PC-3 (cell line): ENCODE data around the gene FAM163A. TPM values are rescaled to one million over a fixed set of nuclear protein-coding genes. Genes with fewer than 3 reads are reported as not detected.

Experiments used
- ATAC-seq: fragments of 200-7000 bp; cut with Tn5 transposase; 2 replicates; pipeline ENCODE4 v1.9.1; 2020; ENCODE audit warnings: mild to moderate bottlenecking, moderate library complexity
- BruUV-seq: library from RNA; stranded (reverse); fragments of 400-500 nt; replicated peaks from 2 replicates; lab custom pipeline; 2021; lab: Mats Ljungman, UMichigan
- CTCF ChIA-PET: fragments of 300-600 bp; sonication (Branson Sonifier 250); formaldehyde crosslinking; loops from one replicate; lab custom pipeline; 2022; ENCODE audit warnings: antibody characterized with exemption; lab: Charles Lee
- POLR2A ChIA-PET: fragments of 300-600 bp; sonication (Branson Sonifier 250); formaldehyde crosslinking; loops from one replicate; lab custom pipeline; 2022; ENCODE audit warnings: antibody characterized with exemption; ENCODE audit not compliant: unreplicated experiment; lab: Charles Lee
- DNase-seq: peaks from one replicate; pipeline ENCODE4 v3.0.0-alpha.2; 2015
- H2AFZ ChIP-seq: fragments of 300-600 bp; sonication (generic); 2 replicates; pipeline ENCODE4 v1.6.0; 2016; ENCODE audit warnings: antibody characterized with exemption, low read length
- H3F3A ChIP-seq: fragments of 300-600 bp; sonication (generic); one replicate; pipeline ENCODE4 v1.6.0; 2017; ENCODE audit warnings: antibody characterized with exemption, low read length, control low read depth, mild to moderate bottlenecking; ENCODE audit not compliant: unreplicated experiment
- H3K27ac ChIP-seq: fragments of 300-600 bp; sonication (generic); 2 replicates; pipeline ENCODE4 v1.5.1; 2016; ENCODE audit warnings: mild to moderate bottlenecking, low read length
- H3K27me3 ChIP-seq: fragments of 300-600 bp; sonication (generic); 2 replicates; pipeline ENCODE4 v1.6.1; 2016; ENCODE audit warnings: low read length, mixed read lengths
- H3K36me3 ChIP-seq: fragments of 300-600 bp; sonication (generic); 2 replicates; pipeline ENCODE4 v1.6.1; 2016; ENCODE audit warnings: low read depth, mixed run types, low read length, mixed read lengths
- H3K4me1 ChIP-seq: fragments of 300-600 bp; sonication (generic); 2 replicates; pipeline ENCODE4 v1.5.1; 2016; ENCODE audit warnings: low read length; ENCODE audit not compliant: insufficient read depth
- H3K4me2 ChIP-seq: fragments of 300-600 bp; sonication (generic); 2 replicates; pipeline ENCODE4 v1.6.0; 2016; ENCODE audit warnings: low read length
- H3K4me3 ChIP-seq: fragments of 300-600 bp; sonication (generic); 2 replicates; pipeline ENCODE4 v1.5.1; 2016; ENCODE audit warnings: mild to moderate bottlenecking, low read length, mixed read lengths
- H3K79me2 ChIP-seq: fragments of 300-600 bp; sonication (generic); 2 replicates; pipeline ENCODE4 v1.6.1; 2017; ENCODE audit warnings: low read length, mixed read lengths
- H3K9ac ChIP-seq: fragments of 300-600 bp; sonication (generic); 2 replicates; pipeline ENCODE4 v1.6.0; 2016; ENCODE audit warnings: mild to moderate bottlenecking, low read length
- H3K9me2 ChIP-seq: fragments of 300-600 bp; sonication (generic); replicated peaks from 2 replicates; pipeline ENCODE4 v1.6.1; 2016; ENCODE audit warnings: mixed run types, low read length, mixed read lengths
- H3K9me3 ChIP-seq: fragments of 300-600 bp; sonication (generic); 2 replicates; pipeline ENCODE4 v1.6.1; 2016; ENCODE audit warnings: low read length, mixed read lengths
- H4K20me1 ChIP-seq: fragments of 300-600 bp; sonication (generic); 2 replicates; pipeline ENCODE4 v1.6.1; 2016; ENCODE audit warnings: low read length, mixed read lengths
- EZH2 ChIP-seq: fragments of 300-600 bp; sonication (generic); IDR thresholded peaks from one replicate; pipeline ENCODE4 v1.6.1; 2017; ENCODE audit warnings: antibody characterized with exemption, mild to moderate bottlenecking, low read length; ENCODE audit not compliant: unreplicated experiment
- EZH2phosphoT487 ChIP-seq: fragments of 300-600 bp; sonication (generic); IDR thresholded peaks from 2 replicates; pipeline ENCODE4 v1.6.1; 2018; ENCODE audit warnings: mild to moderate bottlenecking, antibody characterized with exemption, low read length, borderline replicate concordance
- intact Hi-C: fragments of 100-400 bp; cut with micrococcal nuclease; formaldehyde crosslinking; loops from 2 replicates; pipeline ENCODE4 v1.9.0; 2023
- total RNA-seq: library from RNA; depleted of rRNA; stranded (reverse); fragments of >200 nt; gene quantifications from 2 replicates; pipeline ENCODE4 v1.2.3, GENCODE V29; 2014
- TF ChIP-seq, protein P1 (sequence below): fragments of 300-600 bp; sonication (generic); conservative IDR thresholded peaks from 2 replicates; pipeline ENCODE4 v1.5.1; 2017; ENCODE audit warnings: antibody characterized with exemption, low read depth, mild to moderate bottlenecking, low read length

Gene FAM163A
- total RNA-seq, 1 experiment from 2014 or later: not detected

DNA sequence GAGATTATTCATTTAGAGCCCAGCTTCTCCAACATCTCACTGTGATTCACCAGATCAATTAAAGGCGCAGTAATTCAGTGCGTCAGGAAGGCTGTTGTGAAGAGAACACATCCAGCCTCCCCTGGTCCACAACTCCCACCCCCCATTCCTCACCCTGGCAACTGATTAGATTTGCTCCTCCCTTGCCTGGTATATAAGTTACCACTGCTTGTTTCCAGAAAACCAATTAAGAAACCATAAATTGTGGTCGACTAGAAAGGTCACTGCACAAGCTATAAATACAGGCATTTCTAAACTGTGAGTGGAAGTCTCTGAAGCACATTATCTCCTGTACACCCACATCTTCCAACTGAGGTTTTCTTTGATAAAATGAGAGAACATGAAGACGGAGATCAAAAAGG, 41.9 kb downstream of the FAM163A start:
- H3K27me3 ChIP-seq: no peaks in the 10 kb centered on the region
- ATAC-seq: no peak
- no peak overlapping the region for H2AFZ ChIP-seq
- H4K20me1 ChIP-seq: no peaks in the 10 kb centered on the region
- H3K9me3 ChIP-seq: no peaks in the 10 kb centered on the region
- H3K4me1 ChIP-seq: 0 out of 2 replicates have a peak, but pooled peaks cover 3% of the 10 kb centered on the region
- no peak overlapping the region for H3K27ac ChIP-seq
- no peak overlapping the region for H3K4me3 ChIP-seq
- no peaks in the 10 kb centered on the region for H3F3A ChIP-seq
- no peaks in the 10 kb centered on the region for H3K36me3 ChIP-seq
- no TSS peak for BruUV-seq
- H3K4me2 ChIP-seq: no peak overlapping the region
- intact Hi-C loops: no loop called here
- POLR2A ChIA-PET: no interaction called here
- H3K9me2 ChIP-seq: no peaks in the 10 kb centered on the region
- TF ChIP-seq, protein P1, sequence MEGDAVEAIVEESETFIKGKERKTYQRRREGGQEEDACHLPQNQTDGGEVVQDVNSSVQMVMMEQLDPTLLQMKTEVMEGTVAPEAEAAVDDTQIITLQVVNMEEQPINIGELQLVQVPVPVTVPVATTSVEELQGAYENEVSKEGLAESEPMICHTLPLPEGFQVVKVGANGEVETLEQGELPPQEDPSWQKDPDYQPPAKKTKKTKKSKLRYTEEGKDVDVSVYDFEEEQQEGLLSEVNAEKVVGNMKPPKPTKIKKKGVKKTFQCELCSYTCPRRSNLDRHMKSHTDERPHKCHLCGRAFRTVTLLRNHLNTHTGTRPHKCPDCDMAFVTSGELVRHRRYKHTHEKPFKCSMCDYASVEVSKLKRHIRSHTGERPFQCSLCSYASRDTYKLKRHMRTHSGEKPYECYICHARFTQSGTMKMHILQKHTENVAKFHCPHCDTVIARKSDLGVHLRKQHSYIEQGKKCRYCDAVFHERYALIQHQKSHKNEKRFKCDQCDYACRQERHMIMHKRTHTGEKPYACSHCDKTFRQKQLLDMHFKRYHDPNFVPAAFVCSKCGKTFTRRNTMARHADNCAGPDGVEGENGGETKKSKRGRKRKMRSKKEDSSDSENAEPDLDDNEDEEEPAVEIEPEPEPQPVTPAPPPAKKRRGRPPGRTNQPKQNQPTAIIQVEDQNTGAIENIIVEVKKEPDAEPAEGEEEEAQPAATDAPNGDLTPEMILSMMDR: no peak
- TF ChIP-seq EZH2: no peak
- TF ChIP-seq EZH2phosphoT487: no peak
- H3K79me2 ChIP-seq: no peaks in the 10 kb centered on the region
- DNase-seq: no peak
- no peak overlapping the region for H3K9ac ChIP-seq
- CTCF ChIA-PET: no interaction called here

- H3K27ac ChIP-seq: no peak overlapping the region
- H3K79me2 ChIP-seq: no peaks in the 10 kb centered on the region
- no peak overlapping the region for H3K9ac ChIP-seq
- H3K36me3 ChIP-seq: no peaks in the 10 kb centered on the region
- H3F3A ChIP-seq: no peaks in the 10 kb centered on the region
- H4K20me1 ChIP-seq: no peaks in the 10 kb centered on the region
- H3K27me3 ChIP-seq: no peaks in the 10 kb centered on the region
- H3K9me3 ChIP-seq: no peaks in the 10 kb centered on the region
- H3K4me2 ChIP-seq: no peak overlapping the region
- BruUV-seq: no TSS peak
- POLR2A ChIA-PET: no interaction called here
- no peak overlapping the region for H3K4me3 ChIP-seq
- no peak for DNase-seq
- H2AFZ ChIP-seq: no peak overlapping the region
- intact Hi-C loops: no loop called here
- CTCF ChIA-PET: no interaction called here
- no peak for ATAC-seq
- no peaks in the 10 kb centered on the region for H3K4me1 ChIP-seq
- TF ChIP-seq, protein P1: no peak
- TF ChIP-seq EZH2 (no peak), EZH2phosphoT487 (no peak)
- H3K9me2 ChIP-seq: no peaks in the 10 kb centered on the region
Measured at GRCh38 chr1:179785728-179786127, 42.6 kb downstream of the FAM163A start.

DNA sequence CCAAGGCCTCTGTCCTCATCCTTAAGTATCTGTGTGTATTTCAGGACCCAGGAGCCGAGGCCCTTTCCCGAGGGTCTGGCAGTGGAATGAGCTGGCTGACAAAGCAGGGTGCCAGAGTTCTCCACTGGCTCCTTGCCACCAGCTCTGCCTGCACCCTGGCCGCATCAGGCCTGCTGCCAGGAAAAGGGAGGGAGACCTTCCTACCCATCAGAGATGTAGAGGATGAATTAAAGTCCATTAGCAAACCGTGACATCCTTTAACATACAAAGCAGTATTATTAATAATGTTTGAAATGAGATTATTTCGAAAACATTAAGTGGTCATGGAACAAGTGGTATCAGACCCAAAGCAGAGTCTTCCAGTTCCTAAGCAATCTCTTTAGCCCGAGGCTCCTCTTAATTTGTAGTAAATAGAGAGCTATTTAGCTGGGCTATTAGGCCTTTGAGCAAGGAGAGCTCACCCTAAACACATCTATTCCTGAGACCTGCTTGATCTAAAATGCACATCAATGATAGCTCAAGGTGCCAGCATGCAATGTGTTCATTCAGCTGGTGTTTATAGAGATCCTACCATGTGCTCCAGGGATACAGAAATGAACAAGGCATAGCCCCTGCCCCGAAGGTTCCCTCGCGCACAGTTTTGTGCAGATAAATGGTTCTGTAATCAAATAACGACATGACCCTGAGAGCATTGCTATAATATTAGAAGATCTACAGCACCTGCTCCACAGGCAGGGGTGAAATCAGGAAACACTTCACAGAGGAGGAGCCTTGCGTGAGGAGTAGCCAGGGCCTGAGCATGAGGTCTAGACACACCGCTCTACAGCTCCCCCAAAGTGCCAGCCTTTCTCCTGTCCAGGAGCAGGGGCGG, 44.0 kb downstream of the FAM163A start:
- intact Hi-C loops: no loop called here
- POLR2A ChIA-PET: no interaction called here
- no peak for ATAC-seq

More for the DNA sequence above, 44.0 kb downstream of the FAM163A start:
- Histone ChIP-seq H3K36me3 (no peaks in the 10 kb centered on the region), H2AFZ (no peak overlapping the region), H3K79me2 (no peaks in the 10 kb centered on the region), H3K4me1 (no peaks in the 10 kb centered on the region), H3K27ac (no peak overlapping the region), H3F3A (no peaks in the 10 kb centered on the region), H3K9ac (no peak overlapping the region), H3K4me3 (no peak overlapping the region), H3K4me2 (no peak overlapping the region), H3K9me3 (no peaks in the 10 kb centered on the region), H3K27me3 (no peaks in the 10 kb centered on the region), H3K9me2 (no peaks in the 10 kb centered on the region), H4K20me1 (no peaks in the 10 kb centered on the region)
- TF ChIP-seq EZH2phosphoT487 (no peak), EZH2 (no peak)
- TF ChIP-seq, protein P1: no peak
- BruUV-seq: no TSS peak
- CTCF ChIA-PET: interaction anchor here (1.3 kb wide), 1 partner anchor 28 kb away, joined by 5 read pairs; no protein-coding TSS in a partner anchor
- no peak for DNase-seq
